Measurements from ENCODE around the gene AQP4.

The AQP4 gene

GRCh38 chr18:26865557-26865956, at the start of gene AQP4:
Gene AQP4, minus strand, starts transcription at chr18:26865707. Its CDS starts 18 bp downstream, at chr18:26865689.
- DNase-seq, result no peak

- no peak for DNase-seq
Measured at GRCh38 chr18:26911840-26912239, 46.3 kb upstream of the AQP4 start.

- no peak for DNase-seq
Measured at GRCh38 chr18:26909599-26910290, 44.2 kb upstream of the AQP4 start.

- DNase-seq, result no peak
Measured at GRCh38 chr18:26908906-26909305, 43.4 kb upstream of the AQP4 start.

GRCh38 chr18:26902291-26902690, 36.8 kb upstream of the AQP4 start:
- no peak for DNase-seq

GRCh38 chr18:26901020-26901419, 35.5 kb upstream of the AQP4 start:
- no peak for DNase-seq

- DNase-seq, result no peak
Measured at GRCh38 chr18:26894426-26894825, 28.9 kb upstream of the AQP4 start.

- DNase-seq, result no peak
Measured at GRCh38 chr18:26893996-26894395, 28.5 kb upstream of the AQP4 start.

GRCh38 chr18:26888259-26888658, 22.8 kb upstream of the AQP4 start:
- DNase-seq, result no peak

- DNase-seq, result no peak
Measured at GRCh38 chr18:26875040-26875654, 9.6 kb upstream of the AQP4 start.

- DNase-seq, result no peak
Measured at GRCh38 chr18:26874283-26874682, 8.8 kb upstream of the AQP4 start.

- DNase-seq, result no peak
Measured at GRCh38 chr18:26869640-26870039, 4.1 kb upstream of the AQP4 start.

GRCh38 chr18:26868968-26869586, 3.6 kb upstream of the AQP4 start:
- DNase-seq, result no peak

GRCh38 chr18:26867471-26867870, 2.0 kb upstream of the AQP4 start:
- DNase-seq, result no peak

- DNase-seq, result no peak
Measured at GRCh38 chr18:26864658-26865057, 849 bp downstream of the AQP4 start.

GRCh38 chr18:26863921-26864497, 1.5 kb downstream of the AQP4 start:
- DNase-seq, result no peak

GRCh38 chr18:26863122-26863879, 2.2 kb downstream of the AQP4 start:
- no peak for DNase-seq

- DNase-seq, result no peak
Measured at GRCh38 chr18:26862084-26862483, 3.4 kb downstream of the AQP4 start.

GRCh38 chr18:26854292-26854881, 11.1 kb downstream of the AQP4 start:
- no peak for DNase-seq

- no peak for DNase-seq
Measured at GRCh38 chr18:26853401-26853800, 12.1 kb downstream of the AQP4 start.

- DNase-seq, result no peak
Measured at GRCh38 chr18:26843760-26844159, 21.7 kb downstream of the AQP4 start.

GRCh38 chr18:26840965-26841364, 24.5 kb downstream of the AQP4 start:
- DNase-seq, result no peak

GRCh38 chr18:26839609-26840008, 25.9 kb downstream of the AQP4 start:
- DNase-seq, result no peak
